Stimulated activated naive CD4-positive, alpha-beta T cell treated with Interleukin-2 at 50 U/mL for 16 hours (primary cell): ENCODE measurements around the gene REEP6.
"Not testable (repeated sequence)": the region's sequence is repeated elsewhere in the genome, so short reads cannot be mapped to it uniquely, and the experiment has no call there.

Source experiments
- DNase-seq: peaks from one replicate; lab custom pipeline; 2025; lab: John Stamatoyannopoulos, UW

REEP6 gene

DNA sequence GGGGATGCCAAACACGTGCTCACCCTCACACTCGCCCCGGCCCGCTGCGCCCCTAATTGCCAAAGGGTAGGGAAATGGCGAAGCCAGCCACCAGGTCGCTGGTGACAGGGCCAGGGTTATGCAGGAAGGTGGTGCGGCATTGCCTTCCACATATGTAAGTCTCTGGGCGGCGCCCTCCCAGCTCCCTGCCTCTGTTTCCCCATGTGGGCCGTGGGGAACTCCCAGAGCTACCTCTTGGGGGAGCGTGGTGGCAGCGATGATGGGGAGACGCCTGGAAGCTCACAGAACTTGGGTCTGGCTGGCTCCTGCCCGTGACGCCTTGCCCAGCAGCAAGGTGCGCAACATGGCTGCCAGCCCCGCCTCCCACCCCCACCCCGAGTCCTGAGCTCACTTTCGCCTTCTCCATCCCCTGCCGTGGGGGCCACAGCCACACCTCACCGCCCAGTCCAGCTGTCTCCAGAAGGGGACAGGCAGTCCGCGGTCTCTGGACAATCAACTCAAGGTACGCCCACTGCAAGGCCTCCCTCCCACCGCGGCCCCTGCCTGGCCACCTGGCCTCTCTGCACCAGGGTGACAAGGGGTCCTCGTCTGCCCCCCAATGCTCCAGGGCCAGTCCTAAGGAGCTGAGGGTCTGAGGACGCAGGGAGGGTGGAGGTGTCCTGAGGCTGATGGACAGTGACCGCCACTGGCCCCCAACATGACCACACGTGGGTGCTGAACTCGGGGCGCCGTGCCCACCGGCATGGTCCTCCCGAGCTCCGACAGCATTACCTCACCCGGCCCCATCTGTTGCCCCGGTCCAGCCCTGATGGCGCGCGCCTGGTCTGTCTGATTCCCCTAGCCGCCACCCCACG lies 18.5 kb upstream of the REEP6 start:
- no peak for DNase-seq

DNA sequence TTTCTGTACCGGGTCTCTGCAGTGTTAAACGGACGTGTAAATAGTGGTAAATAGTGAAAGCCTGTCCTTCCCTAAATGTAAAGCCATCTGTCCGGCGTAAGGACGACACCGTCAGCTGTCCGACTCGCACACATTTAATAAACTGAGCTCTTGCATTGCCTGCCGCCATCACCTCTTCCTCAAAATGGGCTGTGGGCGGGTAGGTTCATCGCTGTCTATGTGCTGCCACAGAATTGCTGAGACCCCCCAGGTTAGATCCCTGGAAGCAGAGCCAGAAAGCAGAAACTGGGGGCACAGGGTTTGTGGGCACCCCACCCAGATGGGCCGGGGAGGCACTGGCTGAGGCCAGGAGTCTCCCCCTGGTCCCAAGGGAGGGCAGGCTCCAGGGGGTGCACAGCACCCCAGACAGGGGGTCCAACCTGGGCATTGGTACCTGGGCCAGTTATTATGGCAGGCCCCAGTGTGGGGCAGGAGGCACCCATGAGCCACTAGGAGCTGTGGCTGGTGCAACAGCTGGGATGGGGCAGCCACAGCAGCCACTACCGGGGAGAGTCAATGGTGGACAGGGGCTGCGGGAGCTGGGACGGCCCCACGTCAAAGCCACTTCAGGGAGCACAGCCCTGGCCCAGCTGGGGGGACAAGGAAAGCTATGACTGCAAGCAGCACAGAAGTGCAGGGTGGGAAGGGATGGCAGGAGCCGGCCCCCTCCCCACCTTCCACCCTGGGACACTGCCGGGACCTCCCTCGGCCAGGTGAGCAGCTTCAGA lies 17.7 kb upstream of the REEP6 start:
- DNase-seq = no peak

DNA sequence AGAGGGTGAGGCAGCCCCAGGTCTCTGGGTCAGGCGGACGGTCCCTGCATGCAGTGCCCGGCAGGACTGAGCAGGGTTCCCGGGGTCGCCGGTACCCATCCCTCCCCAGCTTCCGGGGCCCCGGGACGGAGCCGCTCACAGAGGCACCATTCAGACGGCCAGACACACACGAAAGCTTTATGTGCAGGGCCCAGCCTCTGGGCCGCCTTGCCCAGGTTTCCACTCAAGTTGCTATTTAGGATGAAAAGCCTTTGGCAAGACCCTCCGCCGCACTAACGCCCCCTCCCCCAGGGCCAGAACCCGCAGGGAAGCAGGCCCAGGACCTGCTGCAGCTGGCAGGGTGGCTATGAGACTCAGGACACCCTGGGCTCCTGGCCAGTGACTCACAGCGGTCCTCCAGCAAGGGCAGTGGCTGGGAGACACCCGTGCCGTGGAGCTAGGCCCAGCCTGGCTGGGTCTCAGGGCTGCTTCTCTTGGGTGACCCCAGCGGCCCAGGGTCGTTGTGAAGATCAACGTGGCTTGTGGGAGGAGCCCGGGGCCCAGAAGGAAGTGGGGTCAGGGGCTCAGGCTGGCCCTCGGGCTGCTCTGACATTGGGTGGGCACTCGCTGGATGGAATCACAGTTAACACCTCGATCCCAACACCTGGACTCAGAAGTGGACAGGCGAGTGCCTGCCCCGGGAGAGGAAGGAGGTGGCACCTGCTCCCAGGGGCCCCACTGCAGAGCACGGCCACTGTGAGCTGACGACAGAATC lies 16.8 kb upstream of the REEP6 start:
- no peak for DNase-seq

DNA sequence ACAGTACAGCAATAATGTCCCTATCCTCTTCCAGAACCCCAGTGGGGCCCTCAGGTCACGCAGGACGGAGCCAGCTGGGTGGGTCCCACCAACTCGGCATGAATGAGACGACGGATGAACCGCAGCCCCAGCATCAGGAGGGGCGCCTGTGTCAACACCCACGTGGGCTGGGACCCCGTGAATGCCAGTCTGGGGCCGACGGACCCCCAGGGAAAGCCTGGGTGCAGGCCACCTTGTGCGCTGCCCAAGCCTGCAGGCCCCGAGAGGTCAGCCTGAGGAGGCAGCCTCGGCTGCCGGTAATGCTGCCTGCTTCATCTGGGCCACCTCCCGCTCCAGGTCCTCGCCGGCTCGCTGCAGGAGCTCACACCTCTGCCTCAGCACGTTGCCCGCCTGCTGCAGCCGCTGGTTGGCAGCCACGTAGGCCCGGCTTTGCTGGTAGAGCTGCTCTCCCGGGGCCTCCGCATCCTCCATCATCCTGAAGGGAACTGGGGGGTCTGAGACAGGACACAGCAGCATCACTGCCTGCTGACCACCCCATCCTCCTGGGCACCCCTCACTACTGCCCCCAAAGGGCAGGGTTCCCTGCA lies 16.1 kb upstream of the REEP6 start:
- DNase-seq = no peak

DNA sequence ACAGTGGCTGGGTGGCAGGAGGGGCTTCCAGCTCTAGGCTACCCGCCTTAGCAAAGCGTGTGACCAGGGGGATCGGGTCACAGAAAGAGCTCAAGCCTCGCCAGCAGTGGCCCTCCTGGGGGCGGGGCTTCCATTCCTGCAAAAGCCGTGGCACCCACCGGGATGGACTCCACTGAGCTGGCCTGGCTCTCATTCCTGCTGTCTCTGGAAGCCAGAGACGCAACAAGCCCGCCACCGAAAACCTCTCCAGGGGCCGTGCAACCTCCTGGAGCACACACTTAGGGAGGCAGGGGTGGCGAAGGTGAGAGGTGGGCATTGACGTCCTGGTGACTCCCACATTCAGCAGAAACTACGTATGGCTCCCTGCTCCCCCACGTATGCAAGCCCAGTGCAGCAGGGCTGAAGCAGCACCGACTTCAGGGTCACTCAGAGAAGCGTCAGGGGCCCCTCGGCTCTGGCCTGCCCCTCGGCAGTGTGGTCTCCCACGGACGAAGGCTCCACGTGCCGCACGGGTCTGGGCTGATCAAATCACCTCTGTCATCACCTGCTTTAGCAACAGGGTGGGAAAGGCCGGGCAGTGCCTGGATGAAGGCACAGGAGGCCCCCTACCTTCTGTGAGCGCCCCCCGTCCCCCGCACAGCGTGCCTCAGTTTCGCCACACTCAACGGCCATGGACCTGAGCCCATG lies 15.1 kb upstream of the REEP6 start:
- no peak for DNase-seq

DNA sequence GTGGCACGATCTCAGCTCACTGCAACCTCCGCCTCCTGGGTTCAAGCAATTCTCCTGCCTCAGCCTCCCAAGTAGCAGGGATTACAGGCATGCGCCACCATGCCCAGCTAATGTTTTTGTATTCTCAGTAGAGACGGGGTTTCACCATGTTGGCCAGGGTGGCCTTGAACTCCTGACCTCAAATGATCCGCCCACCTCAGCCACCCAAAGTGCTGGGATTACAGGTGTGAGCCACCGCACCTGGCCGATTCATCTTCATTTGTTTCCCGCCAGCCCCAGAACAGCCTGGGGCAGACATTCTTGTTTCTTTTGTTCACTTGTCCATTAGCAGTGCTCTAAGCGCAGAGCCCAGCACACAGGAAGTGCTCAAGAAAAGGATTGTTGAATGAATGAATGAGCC lies 13.9 kb upstream of the REEP6 start:
- not testable (repeated sequence) for DNase-seq

DNA sequence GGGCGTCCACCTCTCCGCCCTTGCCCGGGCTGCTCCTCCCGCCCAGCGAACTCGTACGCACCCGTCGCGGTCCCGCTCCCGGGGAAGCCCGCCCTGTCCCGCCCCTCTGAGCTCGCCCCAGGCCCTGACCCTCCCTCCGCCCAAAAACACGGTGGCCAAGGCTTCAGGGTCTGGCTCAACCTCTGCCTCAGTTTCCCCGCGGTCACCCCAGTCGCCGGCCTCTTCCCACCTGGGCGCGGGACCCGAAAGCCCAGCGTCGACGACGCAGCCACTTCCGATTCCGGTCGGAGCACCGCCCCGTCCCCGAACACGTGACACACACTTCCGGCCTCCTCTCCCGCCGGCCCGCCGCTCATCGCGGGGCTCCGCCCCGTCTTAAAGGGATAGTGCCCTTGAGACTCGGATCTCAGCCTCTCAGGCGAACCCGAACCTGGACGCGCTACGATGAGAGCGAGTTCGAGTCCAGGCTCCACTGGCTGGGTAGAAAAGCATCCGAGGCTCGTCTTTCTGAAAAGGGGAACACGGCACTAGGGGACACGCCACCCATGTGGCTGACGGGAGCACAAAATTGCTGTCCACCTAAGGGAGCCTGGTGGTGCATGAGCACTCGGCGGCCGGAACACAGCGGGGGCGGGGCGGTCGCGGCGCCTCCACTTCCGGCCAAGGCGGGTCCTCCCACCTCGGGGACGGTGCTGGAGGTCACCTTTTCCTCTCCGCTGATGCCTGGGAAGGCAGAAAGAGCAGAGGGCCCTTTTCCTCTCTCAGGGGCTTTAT lies 11.9 kb upstream of the REEP6 start, which contains the start of gene C19orf25:
C19orf25 (minus strand) TSS at position 282 of the 774 bp plus-strand sequence. CDS start 312 bp downstream, outside the sequence.
- DNase-seq = peak; percentile 92

DNA sequence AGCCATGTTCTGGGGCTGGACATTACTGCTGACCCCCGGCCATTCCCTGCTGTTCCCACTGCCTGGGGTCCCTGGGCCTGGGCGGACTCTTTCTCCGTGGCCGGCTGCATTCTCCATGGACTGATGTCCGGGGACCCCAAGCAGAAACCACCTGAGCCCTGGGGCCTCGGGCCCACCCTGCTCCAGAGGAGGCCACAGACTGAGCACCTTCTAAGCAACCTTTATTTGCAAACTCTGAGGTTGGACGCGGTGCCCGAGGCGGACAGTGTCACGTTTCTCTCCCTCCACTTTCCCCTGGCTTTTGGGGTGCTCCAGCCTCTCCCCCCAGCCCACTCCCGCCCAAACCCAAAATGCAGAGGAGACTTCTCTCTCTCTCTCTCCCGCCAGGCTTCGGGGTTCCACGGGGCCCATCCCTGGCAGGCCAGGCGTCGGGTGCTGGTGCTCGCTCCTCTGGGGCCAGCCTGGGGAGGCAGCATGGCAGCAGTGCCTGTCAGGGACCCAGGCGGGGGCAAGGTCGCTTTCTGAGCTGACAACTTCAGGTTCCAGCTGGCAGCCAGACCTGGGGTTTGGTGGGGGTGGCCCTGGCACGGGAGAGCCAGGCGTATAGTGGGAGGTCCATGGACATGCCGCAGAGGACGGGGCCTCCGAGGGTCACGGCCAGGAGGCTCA lies 9.6 kb upstream of the REEP6 start:
- DNase-seq = no peak

DNA sequence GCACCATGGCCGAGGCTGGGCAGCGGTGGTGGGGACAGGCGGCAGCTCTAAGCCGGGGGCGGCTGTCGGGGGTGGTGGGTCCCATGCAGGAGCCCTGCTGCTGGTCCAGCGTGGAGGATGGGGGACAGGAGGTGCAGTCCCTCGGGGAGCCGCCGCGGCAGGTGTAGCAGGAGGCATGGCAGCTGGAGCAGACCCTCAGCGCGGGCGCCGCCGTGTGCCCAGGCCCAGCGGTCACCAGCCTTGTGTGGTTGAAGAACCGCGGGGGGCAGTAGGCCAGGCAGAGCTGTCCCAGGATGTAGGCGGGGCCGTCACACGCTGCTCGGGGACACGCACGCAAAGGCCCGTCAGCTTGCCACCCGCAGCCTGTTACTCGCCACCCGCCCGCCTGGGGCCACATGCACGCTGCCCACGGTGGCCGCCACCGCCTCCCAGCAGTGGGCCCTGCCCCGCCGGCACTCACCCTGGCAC lies 9.1 kb upstream of the REEP6 start:
- DNase-seq = no peak

DNA sequence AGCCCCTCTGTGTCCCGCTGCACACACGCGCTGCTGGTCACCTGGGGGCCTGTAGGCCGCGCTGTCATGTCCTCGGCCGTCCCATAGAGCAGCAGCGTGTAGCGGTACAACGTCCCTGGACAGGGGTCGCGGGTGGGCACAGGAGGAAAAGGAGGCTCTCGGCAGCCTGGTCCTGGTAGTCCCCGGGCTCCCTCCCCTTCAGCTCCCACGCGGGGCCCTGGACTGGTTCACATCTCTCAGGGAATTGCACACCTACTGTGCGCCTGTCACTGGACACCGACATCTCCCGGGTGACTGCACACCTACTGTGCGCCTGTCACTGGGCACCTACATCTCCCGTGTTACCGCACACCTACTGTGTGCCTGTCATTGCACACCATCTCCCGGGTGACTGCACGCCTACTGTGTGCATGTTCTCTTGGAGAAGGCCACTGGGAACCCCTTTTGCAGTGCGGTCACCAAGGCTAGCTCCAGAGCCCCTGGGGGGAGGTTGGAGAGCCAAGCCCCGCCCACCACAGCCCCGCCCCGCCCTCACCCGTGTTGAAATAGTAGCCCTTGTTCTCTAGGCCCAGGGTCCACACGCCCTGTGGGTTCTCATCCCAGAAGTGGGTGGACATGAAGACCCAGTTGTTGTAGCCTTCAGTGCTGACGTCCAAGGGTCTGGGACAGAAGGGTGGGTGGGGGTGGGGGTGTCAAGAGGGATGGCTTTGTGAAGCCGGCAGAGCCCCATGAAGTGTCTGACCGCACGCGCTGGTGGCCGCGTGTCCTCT lies 8.4 kb upstream of the REEP6 start:
- DNase-seq = no peak

DNA sequence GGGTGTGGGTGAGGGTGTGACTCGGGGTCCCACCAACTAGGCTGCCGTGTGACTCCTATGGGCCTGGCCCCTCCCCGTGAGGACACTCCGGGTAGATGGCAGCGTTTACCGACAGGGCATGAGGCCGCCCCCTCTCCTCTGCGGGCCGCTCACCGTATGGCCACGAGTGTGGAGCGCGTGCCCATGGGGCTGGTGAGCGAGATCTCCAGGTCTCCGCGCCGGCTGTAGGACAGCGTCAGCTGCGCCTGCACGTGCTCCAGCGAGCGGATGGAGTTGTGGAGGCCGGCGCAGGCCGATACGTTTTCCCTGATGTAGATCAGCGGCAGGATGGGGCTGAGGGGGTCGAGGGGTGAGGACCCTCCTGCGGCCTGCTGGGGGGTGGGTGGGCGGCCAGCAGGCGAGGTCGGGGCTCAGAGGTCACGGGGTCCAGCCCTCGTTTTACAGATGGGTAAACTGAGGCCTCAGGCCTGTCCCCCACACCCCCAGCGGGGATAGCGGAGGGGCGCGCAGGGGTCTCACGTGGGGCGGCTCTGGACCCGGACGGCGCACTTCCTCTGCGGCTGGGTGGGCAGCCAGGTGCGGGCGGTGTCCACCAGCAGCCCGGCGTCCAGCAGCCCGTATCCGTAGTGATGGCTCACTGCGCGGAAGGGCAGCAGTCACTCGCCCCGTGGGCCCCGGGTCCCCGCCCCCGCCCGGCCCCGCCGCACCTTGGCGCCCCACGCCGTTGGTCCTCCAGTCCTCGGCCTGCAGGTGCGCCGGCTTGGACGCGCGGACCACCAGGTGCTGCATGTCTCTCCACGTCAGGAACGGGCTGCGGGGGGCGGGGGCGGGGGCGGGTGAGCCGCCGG lies 7.6 kb upstream of the REEP6 start:
- no peak for DNase-seq

DNA sequence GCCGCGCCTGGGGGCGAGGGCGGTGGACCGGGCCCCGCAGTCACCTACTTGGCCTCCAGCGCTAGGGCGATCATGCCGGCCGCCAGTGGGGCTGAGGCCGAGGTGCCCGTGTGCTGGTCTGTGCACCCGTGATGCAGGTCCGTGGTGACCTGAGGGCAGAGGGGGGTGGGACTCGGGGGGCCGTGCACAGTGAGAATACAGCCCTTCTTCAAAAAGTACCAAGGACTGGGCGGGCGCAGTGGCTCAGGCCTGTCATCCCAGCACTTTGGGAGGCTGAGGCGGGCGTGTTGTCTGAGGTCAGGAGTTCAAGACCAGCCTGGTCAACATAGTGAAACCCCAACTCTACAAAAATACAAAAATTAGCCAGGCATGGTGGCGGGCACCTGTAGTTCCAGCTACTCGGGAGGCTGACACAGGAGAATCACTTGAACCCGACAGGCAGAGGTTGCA lies 7.0 kb upstream of the REEP6 start:
- no peak for DNase-seq

DNA sequence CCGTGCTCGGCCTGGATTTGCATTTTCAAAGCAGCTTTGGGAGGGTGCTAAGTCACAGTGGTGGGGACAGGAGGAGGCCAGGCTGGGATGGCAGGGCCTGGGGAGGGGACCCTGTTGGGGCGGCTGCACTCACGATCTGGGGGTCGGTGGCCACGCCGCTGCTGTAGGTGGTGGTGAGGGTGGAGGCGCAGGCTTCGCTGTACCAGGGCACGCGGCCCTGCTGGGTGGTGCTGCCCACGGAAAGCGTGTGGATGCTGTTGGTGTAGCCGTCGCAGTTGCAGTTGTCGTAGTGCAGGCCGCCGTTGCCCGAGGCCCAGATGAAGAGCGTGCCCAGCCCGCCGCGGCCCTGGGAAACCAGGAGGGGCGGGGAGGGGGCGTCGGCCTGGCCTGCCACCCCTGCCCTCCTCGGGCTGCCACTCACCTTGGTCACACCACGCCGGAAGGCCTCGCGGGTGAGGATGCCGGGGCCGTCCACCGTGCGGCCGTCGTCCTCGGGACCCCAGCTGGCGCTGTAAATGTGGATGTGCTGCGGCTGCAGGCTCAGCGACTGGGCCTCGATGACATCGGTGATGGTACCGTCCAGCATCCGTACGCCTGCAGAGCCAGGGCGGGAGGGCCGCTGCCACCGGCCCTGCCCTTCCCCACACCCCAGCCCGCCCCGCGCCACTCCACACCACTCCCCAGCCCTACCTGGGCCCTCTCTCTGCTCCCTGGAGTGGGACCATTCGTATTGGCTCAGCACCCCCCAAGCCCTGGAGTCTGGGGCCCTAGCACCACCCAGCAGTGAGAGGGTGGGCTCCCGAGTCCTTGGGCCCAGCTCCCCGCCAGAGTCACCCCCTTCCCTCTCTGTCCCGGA lies 4.0 kb upstream of the REEP6 start:
- DNase-seq = no peak

DNA sequence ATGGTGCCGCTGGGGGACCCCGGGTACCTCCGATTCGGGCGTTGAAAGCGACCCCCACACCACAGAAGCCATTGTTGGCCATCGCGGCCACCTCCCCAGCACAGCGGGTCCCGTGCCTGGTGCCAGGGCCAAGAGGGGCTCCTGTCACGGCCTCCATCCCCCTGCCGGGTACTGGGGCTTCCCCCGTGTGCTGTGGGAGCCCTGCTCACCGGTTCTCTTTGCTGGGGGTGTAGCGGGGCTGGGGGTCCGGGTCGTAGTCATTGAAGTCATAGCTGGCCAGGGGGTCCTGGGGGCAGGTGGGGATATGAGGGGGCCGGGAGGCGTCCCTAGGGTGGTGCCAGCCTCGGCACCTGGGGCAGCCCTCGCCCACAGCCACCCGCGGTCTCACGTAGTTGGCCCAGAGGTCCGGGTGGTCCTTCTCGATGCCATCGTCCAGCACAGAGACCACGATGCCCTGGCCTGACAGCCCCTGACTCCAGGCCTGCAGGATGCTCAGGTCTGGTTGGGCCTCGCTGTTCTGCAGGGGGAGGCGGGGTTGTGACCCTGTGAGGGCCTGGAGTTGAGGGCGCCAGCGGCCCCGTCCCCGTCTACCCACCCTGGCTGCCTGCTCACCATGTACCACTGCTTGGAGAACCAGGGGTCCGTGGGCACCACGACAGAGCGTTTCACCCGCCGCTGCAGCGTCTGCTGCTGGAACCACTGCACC lies 3.3 kb upstream of the REEP6 start:
- no peak for DNase-seq

DNA sequence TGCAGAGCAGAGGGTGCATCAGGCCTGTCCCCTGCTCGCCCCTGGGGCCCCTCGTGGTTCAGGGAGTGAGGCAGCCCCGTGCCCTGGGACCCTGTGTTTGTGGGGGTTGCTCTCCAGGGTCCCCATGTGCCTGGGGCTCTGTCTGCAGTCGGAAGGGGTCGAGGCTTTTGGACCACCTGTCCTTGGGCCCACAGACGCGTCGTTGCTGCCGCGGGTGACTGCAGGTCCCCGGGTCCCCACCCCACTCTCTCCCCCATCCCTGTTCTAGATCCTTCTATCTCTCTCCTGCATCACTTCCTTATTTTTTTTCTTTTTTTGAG lies 2.7 kb upstream of the REEP6 start:
- no peak for DNase-seq

DNA sequence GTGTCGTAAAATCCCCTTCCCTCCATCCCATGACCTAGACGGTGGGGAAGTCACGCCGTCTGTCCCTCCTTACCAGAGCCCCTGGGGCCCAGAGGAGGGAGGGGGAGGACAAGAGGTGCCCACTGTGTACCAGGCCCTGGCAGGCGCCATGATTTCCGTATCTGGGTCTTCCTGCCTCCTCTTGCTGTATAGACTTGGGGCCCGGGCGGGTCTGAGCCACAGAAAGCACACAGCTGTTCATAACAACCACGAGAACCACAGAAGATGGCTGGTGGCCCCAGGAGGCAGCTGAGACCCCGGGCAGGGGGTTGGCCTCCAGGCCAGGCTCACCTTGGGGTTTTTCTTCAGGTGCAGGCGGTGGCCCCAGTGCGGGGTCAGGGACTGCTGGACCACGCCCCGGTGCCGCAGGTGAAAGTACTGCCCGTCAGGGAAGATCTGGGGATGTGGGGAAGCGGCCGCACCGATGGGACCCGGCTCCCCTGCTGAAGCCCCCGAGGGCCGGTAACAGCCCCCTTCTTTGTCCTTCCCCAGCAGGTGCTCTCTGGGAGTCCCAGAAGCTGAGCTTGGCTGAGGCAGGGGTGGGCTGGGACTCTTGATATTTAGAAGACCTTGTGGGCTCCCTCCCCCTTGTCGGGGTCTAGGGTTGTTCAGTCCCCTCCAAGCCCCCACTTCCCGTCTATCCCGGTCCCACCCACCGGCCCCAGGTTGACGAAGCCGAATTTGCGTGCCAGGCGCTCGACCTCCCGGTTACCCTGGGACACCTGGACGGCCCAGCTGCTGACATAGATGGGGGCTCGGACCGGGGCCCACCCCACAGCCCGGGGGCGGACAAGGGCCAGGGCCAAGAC lies 1.3 kb upstream of the REEP6 start:
- DNase-seq = no peak
